ENCODE data around the gene ETV3. TPM values are rescaled to one million over a fixed set of nuclear protein-coding genes. Genes with fewer than 3 reads are reported as not detected.
A peak's percentile ranks its signal among the peaks of the same experiment; 100 is the strongest.

Gene ETV3
- total RNA-seq, 1 experiment from 2014 or later: 36.3 TPM

GRCh38 chr1:157110686-157111085, 27.5 kb downstream of the ETV3 start:
- WGBS (ENCODE audit: extremely low coverage, insufficient read length, low lambda C conversion rate): no CpG with 5 or more reads among the region's 3 CpGs
- H3K23ac ChIP-seq (ENCODE audit: insufficient read length, low read depth, low read length): no peak overlapping the region
- H4K5ac ChIP-seq (ENCODE audit: insufficient read length, low read depth, low read length): no peak overlapping the region
- no peak overlapping the region for H3K27ac Mint-ChIP-seq
- H3K4me1 ChIP-seq (ENCODE audit: insufficient read depth, low read length): peaks cover 17% of the 10 kb centered on the region; the same call in 1 of the 2 replicates
- no peak overlapping the region for H2BK12ac ChIP-seq (ENCODE audit: insufficient read length, low read depth, low read length)
- no peak overlapping the region for H2BK120ac ChIP-seq (ENCODE audit: low read depth, low read length, poor library complexity, severe bottlenecking)
- no peak overlapping the region for H2AFZ ChIP-seq (ENCODE audit: low read length)
- no peak overlapping the region for H3K56ac ChIP-seq (ENCODE audit: insufficient read length, low read depth, low read length)
- no peak overlapping the region for H2BK20ac ChIP-seq (ENCODE audit: low read depth, low read length, poor library complexity, severe bottlenecking)
- no peaks in the 10 kb centered on the region for H3K9me3 ChIP-seq (ENCODE audit: control insufficient read depth, low read depth, low read length)
- H3T11ph ChIP-seq (ENCODE audit: low read length): no peak overlapping the region
- peaks cover 58 to 81% of the 10 kb centered on the region in 2 experiments for H3K4me1 Mint-ChIP-seq
- H2BK15ac ChIP-seq (ENCODE audit: low read depth, low read length): no peak overlapping the region
- H3K27me3 ChIP-seq (ENCODE audit: insufficient read depth, low read length): no peaks in the 10 kb centered on the region; the same call in 1 of the 2 replicates
- no peak overlapping the region for H3K4me2 ChIP-seq (ENCODE audit: insufficient read depth, insufficient read length, low read length)
- no peak overlapping the region for H3K14ac ChIP-seq (ENCODE audit: insufficient read depth, low read length)
- no peaks in the 10 kb centered on the region for H3K79me1 ChIP-seq (ENCODE audit: insufficient read depth, low read depth, low read length, poor library complexity, severe bottlenecking)
- no peak overlapping the region for H3K9ac ChIP-seq (ENCODE audit: extremely low read depth, insufficient read length, low read length)
- H3K4ac ChIP-seq (ENCODE audit: low read depth, low read length): no peak overlapping the region
- no peaks in the 10 kb centered on the region for H4K20me1 ChIP-seq (ENCODE audit: control insufficient read depth, insufficient read depth, insufficient read length)
- H3K9me3 Mint-ChIP-seq: no peaks in the 10 kb centered on the region; a peak in 1 of 5 replicates
- H4K91ac ChIP-seq (ENCODE audit: insufficient read length, low read depth, low read length): no peak overlapping the region
- H3K36me3 Mint-ChIP-seq (ENCODE audit: insufficient read depth in 1 of 3, low read depth in 3 of 3): no peaks in the 10 kb centered on the region
- H3K27ac ChIP-seq (ENCODE audit: insufficient read length, low read depth, low read length): no peak overlapping the region
- H3K23me2 ChIP-seq (ENCODE audit: insufficient read length, low read depth, low read length, poor library complexity, severe bottlenecking): no peaks in the 10 kb centered on the region
- peak; percentile 17 for DNase-seq
- no peak overlapping the region for H2BK5ac ChIP-seq (ENCODE audit: insufficient read length, low read length)
- H3K79me2 ChIP-seq (ENCODE audit: insufficient read depth, low read length): no peaks in the 10 kb centered on the region
- no peak overlapping the region for H3K18ac ChIP-seq (ENCODE audit: insufficient read length, low read depth, low read length)
- no peak for TF ChIP-seq CTCF (conservative IDR thresholded peaks at IDR 0.05)
- H3K27me3 Mint-ChIP-seq (ENCODE audit: low read depth): peaks cover 44% of the 10 kb centered on the region
- H3K4me3 Mint-ChIP-seq: no peak overlapping the region
- H4K8ac ChIP-seq (replicated peaks; ENCODE audit: insufficient read length, low read depth, low read length): no peak overlapping the region
- no peak overlapping the region for H2AK5ac ChIP-seq (ENCODE audit: insufficient read length, low read length)
